HG03469 (cell line): ENCODE measurements around the gene PCDHGC5.

Experiments
- ATAC-seq: cut with Tn5 transposase; IDR thresholded peaks from one replicate; pipeline ENCODE4 v1.9.1; 2021; ENCODE audit warnings: mild to moderate bottlenecking, moderate library complexity, moderate number of reproducible peaks; ENCODE audit not compliant: unreplicated experiment

Gene PCDHGC5

DNA sequence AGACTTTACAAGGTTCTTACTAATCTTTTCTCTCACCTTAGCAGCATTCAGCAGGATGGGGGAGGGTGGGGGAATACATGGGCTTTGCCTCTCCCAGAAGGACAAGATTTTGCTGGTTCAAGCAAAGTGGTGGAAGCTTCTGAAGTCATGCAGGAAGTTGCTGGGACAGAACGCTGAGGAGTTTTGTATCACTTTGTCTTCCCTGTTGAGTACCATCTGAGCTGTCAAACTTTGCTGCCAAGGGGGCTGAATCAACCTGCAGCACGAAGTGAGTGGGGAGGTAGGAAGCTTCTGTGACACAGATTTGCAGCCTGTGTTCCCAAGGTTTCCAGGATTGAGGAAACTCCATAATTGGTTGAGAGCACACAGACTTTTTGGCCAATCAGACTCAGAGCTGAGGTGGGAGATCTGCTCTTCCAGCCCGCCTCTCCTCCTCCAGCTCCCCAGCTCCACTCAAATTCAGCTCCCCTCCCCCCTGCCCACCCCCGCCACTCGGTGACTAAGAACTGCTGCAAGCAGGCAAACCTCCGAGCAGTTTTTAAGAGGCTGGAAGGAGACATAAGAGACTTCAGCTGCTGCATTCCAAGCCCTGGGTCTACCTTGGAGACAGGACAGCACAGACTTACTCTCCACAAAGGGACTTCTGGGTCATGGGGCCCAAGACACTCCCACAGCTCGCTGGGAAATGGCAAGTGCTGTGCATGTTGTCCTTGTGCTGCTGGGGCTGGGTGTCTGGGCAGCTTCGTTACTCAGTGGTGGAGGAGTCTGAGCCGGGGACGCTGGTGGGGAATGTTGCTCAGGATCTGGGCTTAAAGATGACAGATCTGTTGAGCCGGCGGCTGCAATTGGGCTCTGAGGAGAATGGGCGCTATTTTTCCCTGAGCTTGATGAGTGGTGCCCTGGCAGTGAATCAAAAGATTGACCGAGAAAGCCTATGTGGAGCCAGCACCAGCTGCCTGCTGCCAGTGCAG lies at the start of gene PCDHGC5:
Gene PCDHGC5 (plus strand): TSS at position 491 of the 971 bp plus-strand sequence. CDS start 160 bp downstream, at position 651.
- no peak for ATAC-seq

DNA sequence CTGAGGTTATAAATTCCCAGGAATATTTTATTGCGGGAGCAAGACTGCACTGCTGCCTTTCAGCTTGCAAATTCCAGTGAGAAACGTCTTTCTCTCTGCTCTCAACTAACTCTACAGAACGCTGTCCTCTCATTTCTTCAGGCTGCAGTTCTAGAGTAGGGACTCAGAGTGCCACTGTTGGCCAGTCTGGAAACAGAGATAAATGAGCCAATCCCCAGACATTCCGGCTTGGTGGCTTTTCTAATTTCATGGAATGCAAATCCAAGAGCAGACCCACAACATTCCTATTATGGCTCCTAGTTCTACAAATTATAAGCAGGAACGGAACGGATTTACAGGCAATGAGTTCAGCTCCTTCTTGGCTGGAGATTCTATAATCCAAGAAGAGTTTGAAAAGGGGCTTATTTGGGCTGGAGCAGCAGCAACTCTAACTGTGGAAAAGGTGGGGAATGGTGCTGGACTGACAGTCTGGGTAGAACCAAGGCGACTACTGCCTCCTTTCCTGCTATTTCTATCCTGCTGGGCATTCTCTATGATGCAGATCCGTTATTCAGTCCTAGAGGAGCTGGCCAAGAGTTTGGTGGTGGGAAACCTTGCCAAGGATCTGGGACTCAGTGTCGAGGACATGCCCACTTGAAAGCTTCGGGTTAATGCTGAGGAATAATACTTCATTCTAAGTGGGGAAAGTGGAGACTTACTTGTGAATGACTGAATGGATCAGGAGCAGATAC lies 49.3 kb upstream of the PCDHGC5 start:
- no peak for ATAC-seq

- ATAC-seq, result no peak
Measured at GRCh38 chr5:141440341-141440740, 48.5 kb upstream of the PCDHGC5 start.

- no peak for ATAC-seq
Measured at GRCh38 chr5:141441571-141442170, 47.2 kb upstream of the PCDHGC5 start.

DNA sequence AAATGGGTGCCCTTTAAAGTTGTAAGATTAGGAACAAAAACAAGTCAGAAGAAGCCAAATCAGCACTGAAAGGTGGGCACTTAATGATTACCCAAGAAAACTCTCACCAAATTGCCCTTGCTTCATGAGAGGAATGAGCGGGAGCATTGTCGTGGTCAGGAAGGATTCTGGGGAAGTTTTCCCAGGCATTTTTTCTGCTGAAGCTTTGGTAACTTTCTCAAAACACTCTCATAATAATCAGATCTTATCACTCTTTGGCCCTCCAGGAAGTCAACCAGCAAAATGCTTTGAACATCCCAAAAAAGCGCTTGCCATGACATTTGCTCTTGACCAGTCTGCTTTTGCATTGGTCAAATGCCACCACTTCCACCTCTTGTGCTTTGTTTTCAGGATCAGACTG lies 23.5 kb upstream of the PCDHGC5 start:
- no peak for ATAC-seq

GRCh38 chr5:141475625-141476131 lies 13.2 kb upstream of the PCDHGC5 start, which contains the start of gene PCDHGC3:
Gene PCDHGC3 (plus strand): TSS chr5:141475966. CDS start chr5:141476117, 151 bp downstream.
- ATAC-seq, result peak; percentile 91

GRCh38 chr5:141476132-141476911 lies 12.6 kb upstream of the PCDHGC5 start:
- ATAC-seq, result no peak

- ATAC-seq, result no peak
Measured at GRCh38 chr5:141477044-141477575, 11.8 kb upstream of the PCDHGC5 start.

- no peak for ATAC-seq
Measured at GRCh38 chr5:141477815-141478214, 11.1 kb upstream of the PCDHGC5 start.

DNA sequence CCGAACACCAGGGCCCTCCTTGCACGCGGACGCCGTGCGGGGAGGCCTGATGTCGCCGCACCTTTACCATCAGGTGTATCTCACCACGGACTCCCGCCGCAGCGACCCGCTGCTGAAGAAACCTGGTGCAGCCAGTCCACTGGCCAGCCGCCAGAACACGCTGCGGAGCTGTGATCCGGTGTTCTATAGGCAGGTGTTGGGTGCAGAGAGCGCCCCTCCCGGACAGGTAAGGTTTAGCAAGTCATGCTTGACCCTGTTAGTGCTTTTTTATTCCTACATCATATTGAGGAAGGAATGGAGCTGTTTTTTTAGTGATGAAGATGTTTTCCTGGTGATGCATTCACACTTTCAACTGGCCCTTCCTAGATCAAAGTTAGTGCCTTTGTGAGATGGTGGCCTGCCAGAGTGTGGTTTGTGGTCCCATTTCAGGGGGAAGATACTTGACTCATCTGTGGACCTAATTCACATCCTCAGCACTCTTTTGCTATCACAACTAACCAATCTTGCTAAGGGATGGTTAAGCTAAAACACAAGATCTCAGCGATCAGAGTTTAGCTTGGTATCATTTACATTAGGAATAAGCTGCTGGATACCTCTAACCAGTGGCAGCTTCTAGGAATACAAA lies 10.4 kb upstream of the PCDHGC5 start:
- no peak for ATAC-seq

GRCh38 chr5:141479776-141480175 lies 9.1 kb upstream of the PCDHGC5 start:
- ATAC-seq, result no peak

GRCh38 chr5:141483902-141484301 lies 5.0 kb upstream of the PCDHGC5 start:
- no peak for ATAC-seq

- ATAC-seq, result no peak
Measured at GRCh38 chr5:141484310-141484640, 4.6 kb upstream of the PCDHGC5 start.

- ATAC-seq, result no peak
Measured at GRCh38 chr5:141484641-141485311, 4.1 kb upstream of the PCDHGC5 start, which contains the start of gene PCDHGC4. Gene PCDHGC4 (plus strand): TSS chr5:141485030. CDS start chr5:141485174, 144 bp downstream.

- ATAC-seq, result no peak
Measured at GRCh38 chr5:141485321-141486055, 3.4 kb upstream of the PCDHGC5 start.

- no peak for ATAC-seq
Measured at GRCh38 chr5:141486091-141486490, 2.8 kb upstream of the PCDHGC5 start.

DNA sequence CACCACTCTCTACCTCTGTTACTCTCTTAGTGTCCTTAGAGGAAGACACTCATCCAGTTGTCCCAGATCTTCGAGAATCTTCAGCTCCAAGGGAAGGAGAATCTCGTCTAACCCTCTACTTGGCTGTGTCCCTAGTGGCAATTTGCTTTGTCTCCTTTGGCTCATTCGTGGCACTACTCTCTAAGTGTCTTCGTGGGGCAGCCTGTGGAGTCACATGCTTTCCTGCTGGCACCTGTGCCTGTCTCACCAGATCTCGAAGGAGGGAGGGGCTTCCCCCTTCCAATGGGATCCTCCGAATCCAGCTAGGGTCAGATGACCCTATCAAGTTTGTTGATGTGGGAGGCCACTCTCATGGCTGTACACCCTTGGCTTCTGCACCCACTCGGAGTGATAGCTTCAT lies 1.8 kb upstream of the PCDHGC5 start:
- no peak for ATAC-seq

DNA sequence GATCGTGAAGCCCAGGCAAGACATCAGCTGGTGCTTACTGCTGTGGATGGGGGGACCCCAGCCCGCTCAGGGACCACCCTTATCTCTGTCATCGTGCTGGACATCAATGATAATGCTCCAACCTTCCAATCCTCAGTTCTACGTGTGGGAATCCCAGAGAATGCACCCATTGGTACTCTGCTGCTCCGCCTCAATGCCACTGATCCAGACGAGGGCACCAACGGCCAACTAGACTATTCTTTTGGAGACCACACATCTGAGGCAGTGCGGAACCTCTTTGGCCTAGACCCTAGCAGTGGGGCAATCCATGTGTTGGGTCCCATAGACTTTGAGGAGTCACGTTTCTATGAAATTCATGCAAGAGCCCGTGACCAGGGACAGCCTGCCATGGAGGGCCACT lies 960 bp downstream of the PCDHGC5 start:
- ATAC-seq, result no peak
